ENCODE measurements around the gene EXD1.

The EXD1 gene

DNA sequence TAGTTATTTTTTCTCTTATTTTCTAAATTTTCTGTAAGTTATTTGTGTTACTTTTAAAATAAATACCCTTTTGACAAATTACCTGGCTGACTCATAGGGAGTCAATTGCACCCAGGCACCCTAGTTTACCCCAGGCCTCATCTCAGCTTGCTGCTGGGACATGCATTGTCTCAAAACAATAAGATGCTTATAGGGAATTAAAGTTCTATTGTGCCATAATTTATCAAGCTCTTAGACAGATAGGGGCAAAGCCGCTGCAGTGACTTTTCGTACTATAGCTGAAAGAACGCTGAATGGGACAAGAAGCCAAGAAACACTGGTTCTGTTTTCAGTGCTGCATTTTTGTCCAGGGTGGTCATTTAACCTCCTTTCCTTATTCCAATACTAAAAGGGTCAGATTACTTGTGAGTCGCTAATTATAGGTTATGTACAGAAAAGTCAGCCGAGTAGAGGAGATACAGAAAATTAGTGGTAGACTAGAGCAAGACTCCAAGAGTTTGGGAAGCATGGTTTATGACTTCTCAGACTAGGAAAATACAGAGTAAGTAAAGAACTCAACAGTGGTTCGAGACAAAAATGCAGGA is 50.3 kb downstream of the EXD1 start:
- Histone ChIP-seq H3K79me2 (ENCODE audit: insufficient read depth, low read length) (no peaks in the 10 kb centered on the region), H3K36me3 (ENCODE audit: insufficient read depth, low read length) (no peaks in the 10 kb centered on the region), H3K9me3 (ENCODE audit: low read length) (no peaks in the 10 kb centered on the region), H3K27me3 (ENCODE audit: insufficient read depth, low read length) (no peaks in the 10 kb centered on the region), H4K20me1 (ENCODE audit: insufficient read depth, low read length) (no peaks in the 10 kb centered on the region), H3K4me3 (ENCODE audit: low read depth, low read length, poor library complexity, severe bottlenecking) (no peak overlapping the region), H2AFZ (ENCODE audit: low read length) (no peak overlapping the region), H3K9ac (ENCODE audit: low read length) (no peak overlapping the region), H3F3A (ENCODE audit: insufficient read depth, low read length) (no peaks in the 10 kb centered on the region), H3K27ac (ENCODE audit: low read depth, low read length, poor library complexity, severe bottlenecking) (no peak overlapping the region), H3K4me2 (ENCODE audit: low read length) (no peak overlapping the region), H3K9me2 (ENCODE audit: low read depth, low read length) (no peaks in the 10 kb centered on the region), H3K4me1 (ENCODE audit: insufficient read depth, low read length, severe bottlenecking) (no peaks in the 10 kb centered on the region)
- no peak for TF ChIP-seq EZH2 (IDR thresholded peaks at IDR 0.05; ENCODE audit: borderline replicate concordance, low read length)
- TF ChIP-seq, protein P1, sequence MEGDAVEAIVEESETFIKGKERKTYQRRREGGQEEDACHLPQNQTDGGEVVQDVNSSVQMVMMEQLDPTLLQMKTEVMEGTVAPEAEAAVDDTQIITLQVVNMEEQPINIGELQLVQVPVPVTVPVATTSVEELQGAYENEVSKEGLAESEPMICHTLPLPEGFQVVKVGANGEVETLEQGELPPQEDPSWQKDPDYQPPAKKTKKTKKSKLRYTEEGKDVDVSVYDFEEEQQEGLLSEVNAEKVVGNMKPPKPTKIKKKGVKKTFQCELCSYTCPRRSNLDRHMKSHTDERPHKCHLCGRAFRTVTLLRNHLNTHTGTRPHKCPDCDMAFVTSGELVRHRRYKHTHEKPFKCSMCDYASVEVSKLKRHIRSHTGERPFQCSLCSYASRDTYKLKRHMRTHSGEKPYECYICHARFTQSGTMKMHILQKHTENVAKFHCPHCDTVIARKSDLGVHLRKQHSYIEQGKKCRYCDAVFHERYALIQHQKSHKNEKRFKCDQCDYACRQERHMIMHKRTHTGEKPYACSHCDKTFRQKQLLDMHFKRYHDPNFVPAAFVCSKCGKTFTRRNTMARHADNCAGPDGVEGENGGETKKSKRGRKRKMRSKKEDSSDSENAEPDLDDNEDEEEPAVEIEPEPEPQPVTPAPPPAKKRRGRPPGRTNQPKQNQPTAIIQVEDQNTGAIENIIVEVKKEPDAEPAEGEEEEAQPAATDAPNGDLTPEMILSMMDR (IDR thresholded peaks at IDR 0.05; ENCODE audit: low read length): no peak

DNA sequence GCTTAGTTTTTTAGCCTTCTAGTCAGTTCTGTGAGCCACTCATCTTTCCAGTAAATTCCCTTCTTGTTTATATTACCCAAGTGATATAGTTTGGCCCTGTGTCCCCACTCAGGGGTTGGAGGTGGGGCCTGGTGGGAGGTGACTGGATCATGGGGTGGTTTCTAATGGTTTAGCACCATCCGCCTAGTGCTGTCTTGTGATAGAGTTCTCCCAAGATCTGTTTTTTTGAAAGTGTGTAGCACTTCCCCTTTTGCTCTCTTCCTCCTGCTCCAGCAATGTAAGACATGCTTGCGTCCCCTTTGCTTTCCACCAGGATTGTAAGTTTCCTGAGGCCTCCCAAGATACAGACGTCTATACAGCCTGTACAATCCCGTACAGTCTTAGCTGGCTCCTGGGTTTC is 60.8 kb downstream of the EXD1 start:
- Histone ChIP-seq H3K9ac (ENCODE audit: low read length) (no peak overlapping the region), H3K36me3 (ENCODE audit: insufficient read depth, low read length) (no peaks in the 10 kb centered on the region), H4K20me1 (ENCODE audit: insufficient read depth, low read length) (no peaks in the 10 kb centered on the region), H3K4me1 (ENCODE audit: insufficient read depth, low read length, severe bottlenecking) (no peaks in the 10 kb centered on the region), H3K79me2 (ENCODE audit: insufficient read depth, low read length) (no peaks in the 10 kb centered on the region), H3K27me3 (ENCODE audit: insufficient read depth, low read length) (no peaks in the 10 kb centered on the region), H2AFZ (ENCODE audit: low read length) (no peak overlapping the region), H3K9me3 (ENCODE audit: low read length) (no peaks in the 10 kb centered on the region), H3K27ac (ENCODE audit: low read depth, low read length, poor library complexity, severe bottlenecking) (no peak overlapping the region), H3K4me2 (ENCODE audit: low read length) (no peak overlapping the region), H3F3A (ENCODE audit: insufficient read depth, low read length) (no peaks in the 10 kb centered on the region), H3K9me2 (ENCODE audit: low read depth, low read length) (no peaks in the 10 kb centered on the region), H3K4me3 (ENCODE audit: low read depth, low read length, poor library complexity, severe bottlenecking) (no peak overlapping the region)
- TF ChIP-seq, protein P1 (IDR thresholded peaks at IDR 0.05; ENCODE audit: low read length): no peak
- no peak for TF ChIP-seq EZH2 (IDR thresholded peaks at IDR 0.05; ENCODE audit: borderline replicate concordance, low read length)

DNA sequence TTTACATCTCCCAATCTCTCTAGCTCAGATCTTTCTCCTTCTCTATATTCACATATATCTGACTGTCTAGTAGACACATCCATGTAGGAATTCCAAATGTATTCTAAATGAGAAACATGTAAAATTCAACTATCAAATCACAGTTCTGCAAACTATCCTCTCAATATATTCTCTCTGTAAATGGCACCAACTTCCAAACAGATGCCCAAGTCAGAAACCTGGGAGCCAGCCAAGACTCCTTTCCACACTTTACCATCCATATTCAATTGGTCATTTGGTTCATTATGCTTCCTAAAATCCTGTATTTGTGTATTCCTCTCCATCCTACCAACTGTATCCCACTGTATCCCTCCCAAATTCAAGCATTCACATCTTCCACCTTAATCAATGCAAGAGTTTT is 61.5 kb downstream of the EXD1 start:
- no peak overlapping the region for H2AFZ ChIP-seq (ENCODE audit: low read length)
- no peaks in the 10 kb centered on the region for H3K9me3 ChIP-seq (ENCODE audit: low read length)
- no peaks in the 10 kb centered on the region for H3K36me3 ChIP-seq (ENCODE audit: insufficient read depth, low read length)
- no peaks in the 10 kb centered on the region for H3K79me2 ChIP-seq (ENCODE audit: insufficient read depth, low read length)
- H3K27me3 ChIP-seq (ENCODE audit: insufficient read depth, low read length): no peaks in the 10 kb centered on the region
- H3K27ac ChIP-seq (ENCODE audit: low read depth, low read length, poor library complexity, severe bottlenecking): no peak overlapping the region
- TF ChIP-seq EZH2 (IDR thresholded peaks at IDR 0.05; ENCODE audit: borderline replicate concordance, low read length): no peak
- TF ChIP-seq, protein P1 (IDR thresholded peaks at IDR 0.05; ENCODE audit: low read length): no peak
- H3K4me1 ChIP-seq (ENCODE audit: insufficient read depth, low read length, severe bottlenecking): no peaks in the 10 kb centered on the region
- H3K9me2 ChIP-seq (ENCODE audit: low read depth, low read length): no peaks in the 10 kb centered on the region
- H3K9ac ChIP-seq (ENCODE audit: low read length): no peak overlapping the region
- no peak overlapping the region for H3K4me2 ChIP-seq (ENCODE audit: low read length)
- H3K4me3 ChIP-seq (ENCODE audit: low read depth, low read length, poor library complexity, severe bottlenecking): no peak overlapping the region
- H4K20me1 ChIP-seq (ENCODE audit: insufficient read depth, low read length): no peaks in the 10 kb centered on the region
- no peaks in the 10 kb centered on the region for H3F3A ChIP-seq (ENCODE audit: insufficient read depth, low read length)

Measured in OCI-LY1 (cell line).